ENCODE results near the gene CAPZA3. TPM values are rescaled to one million over a fixed set of nuclear protein-coding genes. Genes with fewer than 3 reads are reported as not detected.
"Not testable (repeated sequence)": the region's sequence is repeated elsewhere in the genome, so short reads cannot be mapped to it uniquely, and the experiment has no call there.

The CAPZA3 gene
- not detected for total RNA-seq
- polyA plus RNA-seq (2013, experiment 1 of 2): not detected
- polyA plus RNA-seq (2013, experiment 2 of 2): not detected
- long read RNA-seq, experiment 1: 0 reads
- long read RNA-seq, experiment 2: 0 reads
- long read RNA-seq, experiment 3: 0 reads
- long read RNA-seq, experiment 4: 0 reads

GRCh38 chr12:18737819-18738218 lies at the start of gene CAPZA3, which contains the start of gene PLCZ1:
TSS of gene CAPZA3 (plus strand) at chr12:18738119. CDS start at chr12:18738269, 150 bp downstream.
TSS of gene PLCZ1 (minus strand) at chr12:18738012. CDS start at chr12:18737371, 641 bp downstream.
- no peak within 1 kb of the TSS for H3K9ac ChIP-seq (ENCODE audit: extremely low read depth, low read length, poor library complexity, severe bottlenecking)
- no peak within 1 kb of the TSS for H3K27ac ChIP-seq (ENCODE audit: low read depth, low read length)
- WGBS, 2 experiments (ENCODE audit: insufficient coverage in 1 of 2, insufficient read length in 1 of 2): 79 to 95% methylated on average over 2 of the region's 2 CpGs
- no peaks in the 10 kb centered on the region for H3K36me3 ChIP-seq (ENCODE audit: control insufficient read depth, insufficient read depth, low read length)
- Mint-ChIP-seq H3K4me3 (no peak within 1 kb of the TSS), H3K9me3 (peaks cover 22% of the 10 kb centered on the region), H3K27ac (no peak within 1 kb of the TSS), H3K27me3 (ENCODE audit: insufficient read depth) (no peaks in the 10 kb centered on the region), H3K36me3 (ENCODE audit: low read depth) (peaks cover 7% of the 10 kb centered on the region), H3K4me1 (peaks cover 2% of the 10 kb centered on the region)
- H3K9me3 ChIP-seq (ENCODE audit: control insufficient read depth, low read length): peaks cover 24% of the 10 kb centered on the region
- no peaks in the 10 kb centered on the region for H3K4me1 ChIP-seq (ENCODE audit: control insufficient read depth, insufficient read depth, low read length)
- no peak within 1 kb of the TSS for H3K4me3 ChIP-seq (ENCODE audit: low read length)
- no peak for TF ChIP-seq CTCF (conservative IDR thresholded peaks at IDR 0.05)
- no peaks in the 10 kb centered on the region for H3K27me3 ChIP-seq (ENCODE audit: control insufficient read depth, insufficient read depth, low read length, poor library complexity, severe bottlenecking)
- no peak for DNase-seq

- Histone ChIP-seq H3K27ac (ENCODE audit: low read depth, low read length) (no peak overlapping the region), H3K36me3 (ENCODE audit: control insufficient read depth, insufficient read depth, low read length) (no peaks in the 10 kb centered on the region), H3K4me3 (ENCODE audit: low read length) (no peak overlapping the region), H3K9me3 (ENCODE audit: control insufficient read depth, low read length) (no peaks in the 10 kb centered on the region), H3K27me3 (ENCODE audit: control insufficient read depth, insufficient read depth, low read length, poor library complexity, severe bottlenecking) (no peaks in the 10 kb centered on the region), H3K9ac (ENCODE audit: extremely low read depth, low read length, poor library complexity, severe bottlenecking) (no peak overlapping the region), H3K4me1 (ENCODE audit: control insufficient read depth, insufficient read depth, low read length) (no peaks in the 10 kb centered on the region)
- H3K9me3 Mint-ChIP-seq: no peaks in the 10 kb centered on the region
- DNase-seq: no peak
- H3K27ac Mint-ChIP-seq: no peak overlapping the region
- H3K4me1 Mint-ChIP-seq: no peaks in the 10 kb centered on the region
- H3K4me3 Mint-ChIP-seq: no peak overlapping the region
- 86 to 100% methylated on average over 1 to 3 of the region's 3 CpGs for WGBS, 2 experiments (ENCODE audit: insufficient coverage in 1 of 2, insufficient read length in 1 of 2)
- no peaks in the 10 kb centered on the region for H3K27me3 Mint-ChIP-seq (ENCODE audit: insufficient read depth)
- H3K36me3 Mint-ChIP-seq (ENCODE audit: low read depth): no peaks in the 10 kb centered on the region
- no peak for TF ChIP-seq CTCF (conservative IDR thresholded peaks at IDR 0.05)
Measured at GRCh38 chr12:18689771-18690170, 48.1 kb upstream of the CAPZA3 start.

- H3K9ac ChIP-seq (ENCODE audit: extremely low read depth, low read length, poor library complexity, severe bottlenecking): no peak overlapping the region
- Mint-ChIP-seq H3K4me3 (no peak overlapping the region), H3K4me1 (no peaks in the 10 kb centered on the region), H3K27me3 (ENCODE audit: insufficient read depth) (no peaks in the 10 kb centered on the region), H3K36me3 (ENCODE audit: low read depth) (no peaks in the 10 kb centered on the region), H3K9me3 (no peaks in the 10 kb centered on the region), H3K27ac (no peak overlapping the region)
- DNase-seq: no peak
- WGBS, 2 experiments (ENCODE audit: insufficient coverage in 1 of 2, insufficient read length in 1 of 2): 92 to 98% methylated on average over 4 of the region's 4 CpGs
- H3K4me3 ChIP-seq (ENCODE audit: low read length): no peak overlapping the region
- H3K4me1 ChIP-seq (ENCODE audit: control insufficient read depth, insufficient read depth, low read length): no peaks in the 10 kb centered on the region
- TF ChIP-seq CTCF (conservative IDR thresholded peaks at IDR 0.05): no peak
- no peaks in the 10 kb centered on the region for H3K36me3 ChIP-seq (ENCODE audit: control insufficient read depth, insufficient read depth, low read length)
- H3K9me3 ChIP-seq (ENCODE audit: control insufficient read depth, low read length): no peaks in the 10 kb centered on the region
- no peaks in the 10 kb centered on the region for H3K27me3 ChIP-seq (ENCODE audit: control insufficient read depth, insufficient read depth, low read length, poor library complexity, severe bottlenecking)
- no peak overlapping the region for H3K27ac ChIP-seq (ENCODE audit: low read depth, low read length)
Measured at GRCh38 chr12:18690653-18691052, 47.3 kb upstream of the CAPZA3 start.

- not testable (repeated sequence) for H3K36me3 ChIP-seq (ENCODE audit: control insufficient read depth, insufficient read depth, low read length); H3K4me3 Mint-ChIP-seq; H3K27ac Mint-ChIP-seq; DNase-seq; H3K4me3 ChIP-seq (ENCODE audit: low read length); H3K27ac ChIP-seq (ENCODE audit: low read depth, low read length); H3K27me3 ChIP-seq (ENCODE audit: control insufficient read depth, insufficient read depth, low read length, poor library complexity, severe bottlenecking); H3K9ac ChIP-seq (ENCODE audit: extremely low read depth, low read length, poor library complexity, severe bottlenecking); H3K27me3 Mint-ChIP-seq (ENCODE audit: insufficient read depth); H3K4me1 ChIP-seq (ENCODE audit: control insufficient read depth, insufficient read depth, low read length); H3K36me3 Mint-ChIP-seq (ENCODE audit: low read depth); H3K9me3 ChIP-seq (ENCODE audit: control insufficient read depth, low read length); H3K4me1 Mint-ChIP-seq; H3K9me3 Mint-ChIP-seq
- 93% methylated on average over 3 of the region's 5 CpGs; no CpG with 5 or more reads in 1 of the 2 experiments for WGBS, 2 experiments (ENCODE audit: insufficient coverage in 1 of 2, insufficient read length in 1 of 2)
Measured at GRCh38 chr12:18693986-18694385, 43.9 kb upstream of the CAPZA3 start.
